HG02852 (cell line): ENCODE measurements around the gene CDR2L.

Source experiments
- ATAC-seq: cut with Tn5 transposase; IDR thresholded peaks from one replicate; pipeline ENCODE4 v1.9.1; 2021; ENCODE audit warnings: mild to moderate bottlenecking, moderate library complexity; ENCODE audit not compliant: unreplicated experiment

CDR2L gene

GRCh38 chr17:74987418-74987908 lies at the start of gene CDR2L:
TSS of gene CDR2L (plus strand) at chr17:74987632. CDS start at chr17:74988044, 412 bp downstream.
- ATAC-seq, result peak; percentile 93

GRCh38 chr17:74938194-74938950 lies 49.1 kb upstream of the CDR2L start:
- no peak for ATAC-seq

GRCh38 chr17:74939534-74939933 lies 47.9 kb upstream of the CDR2L start:
- ATAC-seq, result no peak

- ATAC-seq, result no peak
These were observed 46.2 kb upstream of the CDR2L start for GRCh38 chr17:74941128-74941725.

- ATAC-seq, result no peak
These were observed 43.5 kb upstream of the CDR2L start for GRCh38 chr17:74943808-74944522.

- peak; percentile 57 for ATAC-seq
These were observed 41.9 kb upstream of the CDR2L start for GRCh38 chr17:74945543-74945942.

- no peak for ATAC-seq
These were observed 40.8 kb upstream of the CDR2L start for GRCh38 chr17:74946641-74947040.

GRCh38 chr17:74947041-74947754 lies 40.2 kb upstream of the CDR2L start:
- no peak for ATAC-seq

- ATAC-seq, result no peak
These were observed 37.8 kb upstream of the CDR2L start for GRCh38 chr17:74949455-74950115.

GRCh38 chr17:74950207-74950606 lies 37.2 kb upstream of the CDR2L start:
- ATAC-seq, result no peak

GRCh38 chr17:74951065-74951464 lies 36.4 kb upstream of the CDR2L start:
- ATAC-seq, result no peak

GRCh38 chr17:74951680-74952421 lies 35.6 kb upstream of the CDR2L start:
- ATAC-seq, result no peak

GRCh38 chr17:74952431-74953133 lies 34.9 kb upstream of the CDR2L start:
- ATAC-seq, result no peak

- no peak for ATAC-seq
These were observed 34.2 kb upstream of the CDR2L start for GRCh38 chr17:74953134-74953687.

GRCh38 chr17:74954115-74954514 lies 33.3 kb upstream of the CDR2L start:
- ATAC-seq, result no peak

- no peak for ATAC-seq
These were observed 32.6 kb upstream of the CDR2L start for GRCh38 chr17:74954665-74955421.

GRCh38 chr17:74956093-74956492 lies 31.3 kb upstream of the CDR2L start:
- no peak for ATAC-seq
